Activated CD8-positive, alpha-beta T cell treated with anti-CD3 and anti-CD28 coated beads for 36 hours (primary cell): ENCODE data around the gene PQBP1. TPM values are rescaled to one million over a fixed set of nuclear protein-coding genes. Genes with fewer than 3 reads are reported as not detected.

Source experiments
- ATAC-seq: fragments of 200-7000 bp; cut with Tn5 transposase; one replicate; pipeline ENCODE4 v1.10.0; 2021; ENCODE audit warnings: mild to moderate bottlenecking, moderate library complexity
- CTCF ChIA-PET: fragments of 350-600 bp; sonication (Branson Sonifier 250); formaldehyde crosslinking; loops from one replicate; lab custom pipeline; 2021; ENCODE audit warnings: antibody characterized with exemption; lab: Charles Lee
- POLR2A ChIA-PET: fragments of 350-600 bp; sonication (Branson Sonifier 250); formaldehyde crosslinking; loops from one replicate; lab custom pipeline; 2021; ENCODE audit warnings: antibody characterized with exemption; lab: Charles Lee
- DNase-seq: peaks from one replicate; pipeline ENCODE4 v3.0.0-alpha.2; 2020
- H3K27ac Mint-ChIP-seq: one replicate; pipeline ENCODE4 v1.8.0; 2021; ENCODE audit warnings: mild to moderate bottlenecking, mixed read lengths
- H3K27me3 Mint-ChIP-seq: one replicate; pipeline ENCODE4 v1.8.0; 2021; ENCODE audit warnings: mixed read lengths
- H3K36me3 Mint-ChIP-seq: one replicate; pipeline ENCODE4 v1.8.0; 2021; ENCODE audit warnings: low read depth, mixed read lengths
- H3K4me1 Mint-ChIP-seq: one replicate; pipeline ENCODE4 v1.8.0; 2021; ENCODE audit warnings: low read depth, mixed read lengths
- H3K4me3 Mint-ChIP-seq: one replicate; pipeline ENCODE4 v1.8.0; 2021; ENCODE audit warnings: mild to moderate bottlenecking, moderate library complexity, mixed read lengths
- H3K9me3 Mint-ChIP-seq: one replicate; pipeline ENCODE4 v1.8.0; 2021; ENCODE audit warnings: mixed read lengths
- intact Hi-C: fragments of 100-400 bp; cut with micrococcal nuclease; formaldehyde crosslinking; loops from one replicate; pipeline ENCODE4 v1.10.0; 2022
- total RNA-seq, 2 experiments: library from RNA; stranded (reverse); gene quantifications; one replicate each; pipeline ENCODE4 v1.2.3, GENCODE V29; 2021
- TF ChIP-seq, protein P1 (sequence below): fragments of 200-600 bp; IDR thresholded peaks from one replicate; pipeline ENCODE4 v1.8.0; 2022; ENCODE audit warnings: antibody characterized with exemption, mild to moderate bottlenecking

PQBP1 gene
- total RNA-seq, 2 experiments from 2014 or later, result 63.9 to 66.5 TPM

GRCh38 chrX:48933757-48934156 lies 36.0 kb downstream of the PQBP1 start:
- TF ChIP-seq, protein P1, sequence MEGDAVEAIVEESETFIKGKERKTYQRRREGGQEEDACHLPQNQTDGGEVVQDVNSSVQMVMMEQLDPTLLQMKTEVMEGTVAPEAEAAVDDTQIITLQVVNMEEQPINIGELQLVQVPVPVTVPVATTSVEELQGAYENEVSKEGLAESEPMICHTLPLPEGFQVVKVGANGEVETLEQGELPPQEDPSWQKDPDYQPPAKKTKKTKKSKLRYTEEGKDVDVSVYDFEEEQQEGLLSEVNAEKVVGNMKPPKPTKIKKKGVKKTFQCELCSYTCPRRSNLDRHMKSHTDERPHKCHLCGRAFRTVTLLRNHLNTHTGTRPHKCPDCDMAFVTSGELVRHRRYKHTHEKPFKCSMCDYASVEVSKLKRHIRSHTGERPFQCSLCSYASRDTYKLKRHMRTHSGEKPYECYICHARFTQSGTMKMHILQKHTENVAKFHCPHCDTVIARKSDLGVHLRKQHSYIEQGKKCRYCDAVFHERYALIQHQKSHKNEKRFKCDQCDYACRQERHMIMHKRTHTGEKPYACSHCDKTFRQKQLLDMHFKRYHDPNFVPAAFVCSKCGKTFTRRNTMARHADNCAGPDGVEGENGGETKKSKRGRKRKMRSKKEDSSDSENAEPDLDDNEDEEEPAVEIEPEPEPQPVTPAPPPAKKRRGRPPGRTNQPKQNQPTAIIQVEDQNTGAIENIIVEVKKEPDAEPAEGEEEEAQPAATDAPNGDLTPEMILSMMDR, result no peak
- DNase-seq, result no peak
- Mint-ChIP-seq H3K9me3 (no peaks in the 10 kb centered on the region), H3K4me1 (peaks cover 49% of the 10 kb centered on the region), H3K4me3 (peak overlapping the region; percentile 37), H3K27me3 (no peaks in the 10 kb centered on the region), H3K36me3 (peaks cover 49% of the 10 kb centered on the region), H3K27ac (peak overlapping the region; percentile 95)
- POLR2A ChIA-PET, result interaction anchor here (0.7 to 1.8 kb wide), 3 partner anchors 12 to 34 kb away, joined by 3 to 7 read pairs (median 4); no protein-coding TSS in a partner anchor
- CTCF ChIA-PET, result no interaction called here
- ATAC-seq, result no peak
- intact Hi-C loops, result no loop called here

- intact Hi-C loops, result loop anchor here (5.0 kb wide), 1 partner anchor 132 kb away; the partner anchor contains the start of gene HDAC6
- H3K4me1 Mint-ChIP-seq, result peaks cover 59% of the 10 kb centered on the region
- ATAC-seq, result peak; percentile 8
- CTCF ChIA-PET, result interaction anchor here (1.1 kb wide), 1 partner anchor 15 kb away, joined by 4 read pairs; no protein-coding TSS in a partner anchor
- H3K27me3 Mint-ChIP-seq, result no peaks in the 10 kb centered on the region
- H3K36me3 Mint-ChIP-seq, result peaks cover 49% of the 10 kb centered on the region
- TF ChIP-seq, protein P1, result no peak
- DNase-seq, result peak; percentile 59
- no peaks in the 10 kb centered on the region for H3K9me3 Mint-ChIP-seq
- H3K4me3 Mint-ChIP-seq, result peak overlapping the region; percentile 45
- POLR2A ChIA-PET, result interaction anchor here (0.7 to 11.3 kb wide), 3 partner anchors 14 to 35 kb away, joined by 3 to 176 read pairs (median 3); partner anchors contain the start of gene SLC35A2
- peak overlapping the region; percentile 95 for H3K27ac Mint-ChIP-seq
Observed at GRCh38 chrX:48934581-48935300, 37.0 kb downstream of the PQBP1 start.

GRCh38 chrX:48935301-48935670 lies 37.6 kb downstream of the PQBP1 start:
- intact Hi-C loops, result loop anchor here (5.0 kb wide), 1 partner anchor 133 kb away; the partner anchor contains the start of gene HDAC6
- TF ChIP-seq, protein P1, result no peak
- POLR2A ChIA-PET, result interaction anchor here (1.0 to 11.3 kb wide), 3 partner anchors 14 to 21 kb away, joined by 3 to 176 read pairs (median 172); partner anchors contain the start of genes PIM2 and SLC35A2
- CTCF ChIA-PET, result interaction anchor here (1.1 kb wide), 1 partner anchor 16 kb away, joined by 4 read pairs; no protein-coding TSS in a partner anchor
- H3K27ac Mint-ChIP-seq, result peak overlapping the region; percentile 95
- DNase-seq (no peak), ATAC-seq (no peak)
- H3K9me3 Mint-ChIP-seq, result no peaks in the 10 kb centered on the region
- peak overlapping the region; percentile 45 for H3K4me3 Mint-ChIP-seq
- H3K4me1 Mint-ChIP-seq, result peaks cover 62% of the 10 kb centered on the region
- peaks cover 50% of the 10 kb centered on the region for H3K36me3 Mint-ChIP-seq
- H3K27me3 Mint-ChIP-seq, result no peaks in the 10 kb centered on the region

- Mint-ChIP-seq H3K9me3 (no peaks in the 10 kb centered on the region), H3K27ac (peak overlapping the region; percentile 95)
- ATAC-seq, result no peak
Observed at GRCh38 chrX:48936429-48937053, 38.8 kb downstream of the PQBP1 start.

More at GRCh38 chrX:48936429-48937053, 38.8 kb downstream of the PQBP1 start:
- POLR2A ChIA-PET, result interaction anchor here (0.6 to 11.3 kb wide), 5 partner anchors 9 to 23 kb away, joined by 3 to 176 read pairs (median 48); partner anchors contain the start of genes OTUD5, PIM2 and SLC35A2
- no peak for DNase-seq
- H3K4me3 Mint-ChIP-seq, result peak overlapping the region; percentile 61
- TF ChIP-seq, protein P1, result no peak
- CTCF ChIA-PET, result interaction anchor here (0.9 to 1.7 kb wide), 6 partner anchors 9 to 108 kb away, joined by 3 to 7 read pairs (median 3); partner anchors contain the start of genes PQBP1 and TIMM17B
- H3K27me3 Mint-ChIP-seq, result no peaks in the 10 kb centered on the region
- H3K36me3 Mint-ChIP-seq, result peaks cover 52% of the 10 kb centered on the region
- intact Hi-C loops, result loop anchor here (1.0 to 5.0 kb wide), 2 partner anchors 17 to 134 kb away; partner anchors contain the start of genes HDAC6 and PIM2
- H3K4me1 Mint-ChIP-seq, result peaks cover 71% of the 10 kb centered on the region
